8988T (cell line): Measurements from ENCODE around the gene JAM2.

Experiments used
- DNase-seq: peaks from one replicate; pipeline ENCODE4 v3.0.0; 2011

The JAM2 gene

DNA sequence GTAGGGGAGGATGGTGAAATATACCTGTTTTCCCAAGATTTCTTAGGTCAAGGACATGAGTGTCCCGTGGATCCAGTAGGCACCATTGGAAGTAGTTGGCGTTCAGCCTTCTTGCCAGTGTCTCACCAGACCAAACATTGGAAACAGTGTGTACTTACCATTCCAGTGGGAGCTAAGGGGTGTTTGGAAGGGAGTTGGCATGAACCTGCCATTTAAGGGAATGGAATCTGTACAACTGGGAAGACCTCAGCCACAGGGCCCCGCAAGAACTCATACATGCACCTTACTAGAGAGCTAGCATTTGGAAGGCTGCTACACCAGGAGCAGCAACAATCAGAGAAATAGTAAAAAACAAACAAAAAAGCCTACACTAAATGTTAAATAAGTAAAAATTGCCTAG, 82.9 kb downstream of the JAM2 start:
- no peak for DNase-seq

GRCh38 chr21:25722631-25723030, 83.6 kb downstream of the JAM2 start:
- DNase-seq: no peak

- no peak for DNase-seq
Observed at GRCh38 chr21:25732091-25732760, 93.2 kb downstream of the JAM2 start.

- no peak for DNase-seq
Observed at GRCh38 chr21:25733859-25734653, 95.0 kb downstream of the JAM2 start.

- no peak for DNase-seq
Observed at GRCh38 chr21:25734654-25734903, 95.5 kb downstream of the JAM2 start.

GRCh38 chr21:25734904-25735645, 96.0 kb downstream of the JAM2 start, which contains the start of the genes ATP5PF and GABPA:
ATP5PF (minus strand) TSS chr21:25734904; CDS start chr21:25729794, 5,110 bp downstream.
GABPA (plus strand) TSS chr21:25734972; CDS start chr21:25741599, 6,627 bp downstream.
- peak; percentile 32 for DNase-seq

DNA sequence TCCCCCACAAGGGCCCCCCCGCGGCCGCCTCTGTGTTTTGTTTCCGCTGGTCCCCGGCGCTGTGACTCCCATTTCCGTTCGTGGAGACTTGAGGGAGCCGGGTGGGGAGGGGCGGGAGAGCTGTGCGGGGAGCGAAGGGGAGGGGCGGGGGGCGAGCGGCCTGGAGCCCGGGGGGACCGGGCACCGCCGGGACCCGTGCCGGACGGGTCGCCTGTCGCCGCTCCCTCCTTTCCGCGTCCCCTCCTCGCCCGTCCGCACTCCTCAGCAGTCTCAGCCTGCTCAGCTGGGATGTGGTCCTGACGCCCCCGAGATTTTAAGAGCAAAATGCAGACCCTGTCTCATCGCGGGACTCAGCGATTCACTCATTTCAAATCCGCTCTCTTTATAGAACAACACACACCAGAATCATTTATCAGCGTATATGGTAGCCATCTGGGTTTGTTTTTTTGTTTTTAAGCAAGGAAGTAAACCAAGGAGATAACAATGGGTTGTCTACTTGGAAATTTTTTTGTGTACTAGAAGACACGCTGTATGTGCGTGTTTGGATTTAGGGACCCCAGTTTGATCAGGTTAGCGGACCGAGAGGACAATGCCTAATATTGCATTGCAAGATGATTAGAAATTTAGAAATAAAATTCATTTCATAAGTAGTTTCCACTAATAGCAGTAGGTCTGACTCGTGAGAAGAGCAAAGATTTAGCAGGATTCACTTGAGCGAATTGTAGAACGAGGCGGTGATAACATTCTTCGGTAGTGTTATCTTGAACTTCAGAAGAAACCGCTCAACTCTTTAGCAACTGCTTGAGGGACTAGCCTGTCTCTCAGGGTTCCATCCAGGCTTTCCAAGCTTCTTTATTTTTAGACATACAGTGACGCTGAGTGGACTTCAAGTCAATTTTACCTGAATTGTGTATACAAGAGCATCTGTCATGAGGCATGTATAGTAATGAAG, 96.9 kb downstream of the JAM2 start:
- peak; percentile 15 for DNase-seq

DNA sequence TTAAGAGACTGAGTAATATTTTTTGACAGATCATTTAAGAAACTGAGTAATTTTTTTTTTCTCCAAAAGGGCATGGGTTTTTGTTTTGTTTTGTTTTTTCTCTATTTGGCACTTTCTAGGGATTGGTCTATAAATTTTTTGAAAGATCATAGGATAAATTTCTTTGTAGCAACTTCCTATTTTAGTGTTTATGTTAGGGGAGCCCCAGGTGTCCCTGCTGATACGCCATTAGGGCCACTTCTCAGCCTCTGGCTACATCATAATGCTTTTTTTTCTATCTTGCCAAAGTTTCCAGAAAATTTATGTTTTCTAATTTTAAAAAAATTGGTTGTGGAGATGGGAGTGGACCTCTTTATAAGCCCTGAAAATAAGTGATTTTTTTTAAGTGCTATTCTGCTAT, 98.4 kb downstream of the JAM2 start:
- DNase-seq: no peak

GRCh38 chr21:25742900-25743299, 103.8 kb downstream of the JAM2 start:
- no peak for DNase-seq

DNA sequence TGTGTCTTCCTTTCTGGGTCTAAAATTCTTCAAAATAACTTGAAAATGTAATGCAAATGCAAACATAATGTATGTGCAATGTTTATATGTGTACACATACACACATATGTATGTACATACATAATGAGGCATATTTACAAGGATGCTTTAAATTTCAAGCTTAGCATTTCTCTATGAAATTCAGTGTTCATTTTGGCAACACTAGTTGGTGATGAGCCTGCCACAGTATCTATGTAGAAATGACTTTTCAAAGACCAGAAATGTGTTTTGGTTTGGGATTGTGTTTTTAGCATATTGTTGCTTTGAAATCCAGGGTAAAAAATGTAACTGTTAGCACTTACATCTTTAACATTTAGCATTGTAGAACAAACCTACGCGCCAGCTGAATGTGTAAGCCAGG, 105.8 kb downstream of the JAM2 start:
- no peak for DNase-seq

GRCh38 chr21:25750085-25750484, 111.0 kb downstream of the JAM2 start:
- DNase-seq: no peak

- DNase-seq: no peak
Observed at GRCh38 chr21:25752416-25752815, 113.4 kb downstream of the JAM2 start.

DNA sequence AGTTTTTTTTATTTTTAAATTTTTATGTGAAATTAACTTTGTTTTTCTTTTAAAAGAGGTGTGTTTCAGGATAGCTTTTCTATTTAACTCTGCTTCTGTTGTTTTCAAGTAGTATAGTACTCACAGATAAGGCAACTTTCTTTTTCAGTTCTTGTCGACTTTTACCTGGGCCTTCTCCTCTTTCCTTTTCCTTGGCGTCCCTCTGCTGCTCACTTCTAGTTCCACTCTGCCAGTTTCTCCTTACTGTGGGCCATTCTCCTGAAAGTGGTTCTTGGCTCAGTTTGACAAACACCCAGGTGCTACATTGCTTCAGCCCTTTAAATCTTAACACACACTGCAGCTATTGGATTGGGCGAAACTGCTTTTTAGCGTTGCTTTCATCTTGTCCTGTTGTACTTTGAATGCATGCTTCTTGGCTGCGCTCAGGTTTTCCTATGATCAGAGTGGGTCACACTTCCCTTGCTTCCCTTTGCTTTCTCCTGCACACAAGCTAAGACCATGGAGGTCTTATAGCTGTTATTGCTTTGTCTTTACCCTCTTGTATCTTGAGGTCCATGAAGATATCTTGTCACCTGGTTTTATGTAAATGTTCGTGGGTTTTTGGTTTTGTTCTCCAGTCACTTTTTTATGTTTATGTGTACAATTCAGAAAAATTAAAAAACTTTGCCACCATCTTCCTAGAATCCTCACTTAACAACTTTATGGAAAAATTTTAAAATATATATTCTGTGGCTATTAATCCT, 117.3 kb downstream of the JAM2 start:
- no peak for DNase-seq

- DNase-seq: no peak
Observed at GRCh38 chr21:25757531-25757930, 118.5 kb downstream of the JAM2 start.

- no peak for DNase-seq
Observed at GRCh38 chr21:25759573-25759972, 120.5 kb downstream of the JAM2 start.

DNA sequence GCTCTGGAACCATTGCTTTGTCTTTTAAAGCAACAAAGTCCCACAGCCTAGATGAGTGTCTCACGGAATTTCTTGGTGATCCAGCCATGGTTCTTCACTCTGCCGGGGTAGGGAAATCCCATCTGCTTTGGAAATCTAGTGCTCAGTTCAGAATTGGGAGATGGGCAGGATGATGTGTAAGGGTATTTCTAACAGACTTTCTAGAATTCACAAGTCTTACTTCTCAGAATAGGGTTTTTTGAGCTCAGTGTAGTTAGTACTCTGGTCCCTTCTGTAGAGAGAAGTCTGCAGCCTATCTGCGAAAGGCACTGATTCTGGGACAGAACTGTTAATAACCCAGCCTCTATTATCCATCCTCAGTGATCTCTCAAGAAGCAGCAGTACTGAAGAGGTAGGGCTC, 121.0 kb downstream of the JAM2 start:
- no peak for DNase-seq

GRCh38 chr21:25760677-25761076, 121.6 kb downstream of the JAM2 start:
- no peak for DNase-seq

DNA sequence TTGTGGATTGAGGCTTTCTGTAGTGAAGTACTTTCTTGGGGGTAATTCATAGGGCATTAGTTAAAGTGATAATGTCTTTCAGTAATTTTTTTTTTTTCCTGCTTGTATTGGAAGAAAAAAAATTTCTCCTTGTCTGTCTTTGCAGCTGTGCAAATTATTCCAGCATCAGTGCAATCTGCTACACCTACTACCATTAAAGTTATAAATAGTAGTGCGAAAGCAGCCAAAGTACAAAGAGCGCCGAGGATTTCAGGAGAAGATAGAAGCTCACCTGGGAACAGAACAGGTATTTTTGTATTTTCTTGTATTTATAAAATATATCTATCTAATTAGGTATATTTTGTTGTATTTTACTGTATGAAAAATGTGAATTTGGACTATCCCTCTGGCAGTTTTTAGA, 125.0 kb downstream of the JAM2 start:
- DNase-seq: no peak
